Uterus (tissue), 4 donors: ENCODE data around the gene MAD1L1. TPM values are rescaled to one million over a fixed set of nuclear protein-coding genes. Genes with fewer than 3 reads are reported as not detected.

Experiments
- DNase-seq, 2 donors: peaks; one replicate each; pipeline ENCODE4 v3.0.0-alpha.2; 2019 to 2020
- H3K27ac ChIP-seq, 2 donors: fragments of 200-600 bp; sonication (generic); 1 replicate in 1 of 2; 2 replicates in 1 of 2; pipeline ENCODE4 v1.5.1; 2016 to 2018
- H3K27me3 ChIP-seq, 2 donors: fragments of 200-600 bp; sonication (generic); one replicate each; pipeline ENCODE4 v1.5.1; 2018 to 2019; ENCODE audit warnings: control low read depth in 1 of 2
- H3K36me3 ChIP-seq, 2 donors: fragments of 200-600 bp; sonication (generic); one replicate each; pipeline ENCODE4 v1.5.1; 2019; ENCODE audit warnings: control low read depth in 1 of 2
- H3K4me1 ChIP-seq, 2 donors: fragments of 200-600 bp; sonication (generic); one replicate each; pipeline ENCODE4 v1.5.1; 2018 to 2019; ENCODE audit warnings: control low read depth in 1 of 2
- H3K4me3 ChIP-seq, 2 donors: fragments of 200-600 bp; sonication (generic); 1 replicate in 1 of 2; 2 replicates in 1 of 2; pipeline ENCODE4 v1.5.1; 2018 to 2019; ENCODE audit warnings: mild to moderate bottlenecking in 1 of 2
- H3K9me3 ChIP-seq, 2 donors: fragments of 200-600 bp; sonication (generic); one replicate each; pipeline ENCODE4 v1.5.1; 2019; ENCODE audit warnings: control low read depth in 1 of 2
- CTCF ChIP-seq, 4 experiments: fragments of 200-600 bp in 2 of 4; fragments of 450-650 bp in 2 of 4; sonication (generic) in 2 of 4; IDR thresholded peaks; one replicate each; pipeline ENCODE4 v1.5.1; 2016 to 2019; ENCODE audit warnings: antibody characterized with exemption in 4 of 4, mild to moderate bottlenecking in 2 of 4, moderate library complexity in 1 of 4
- POLR2A ChIP-seq, 2 donors: fragments of 450-650 bp; IDR thresholded peaks; one replicate each; pipeline ENCODE4 v1.6.1; 2016; ENCODE audit warnings: antibody characterized with exemption in 2 of 2, mild to moderate bottlenecking in 1 of 2, moderate library complexity in 1 of 2
- intact Hi-C: fragments of 100-400 bp; cut with DNase I; formaldehyde crosslinking; loops from one replicate; pipeline ENCODE4 v1.15.1; 2023; ENCODE audit warnings: low total_unique reads
- total RNA-seq, 4 donors: library from RNA; depleted of rRNA in 3 of 4; stranded (reverse); fragments of >200 nt in 3 of 4; gene quantifications; one replicate each; pipeline versions ENCODE4 v1.1.0 to v1.2.4, GENCODE V29; 2014 to 2023
- donor health status: DM: yes; HTN: yes; CAD: no.

Gene MAD1L1
- total RNA-seq, 4 donors from 2014 or later, result 13.3 to 37.4 (median 33.1) TPM

GRCh38 chr7:2251841-2252771, 19.4 kb upstream of the MAD1L1 start:
- TF ChIP-seq CTCF (IDR thresholded peaks at IDR 0.05), result no peak
- no peak for TF ChIP-seq POLR2A (IDR thresholded peaks at IDR 0.05)
- Histone ChIP-seq H3K27me3 (no peaks in the 10 kb centered on the region), H3K27ac (no peak overlapping the region), H3K4me3 (no peak overlapping the region), H3K9me3 (no peaks in the 10 kb centered on the region), H3K36me3 (no peaks in the 10 kb centered on the region), H3K4me1 (no peaks in the 10 kb centered on the region)
- intact Hi-C loops, result no loop called here
- no peak for DNase-seq

DNA sequence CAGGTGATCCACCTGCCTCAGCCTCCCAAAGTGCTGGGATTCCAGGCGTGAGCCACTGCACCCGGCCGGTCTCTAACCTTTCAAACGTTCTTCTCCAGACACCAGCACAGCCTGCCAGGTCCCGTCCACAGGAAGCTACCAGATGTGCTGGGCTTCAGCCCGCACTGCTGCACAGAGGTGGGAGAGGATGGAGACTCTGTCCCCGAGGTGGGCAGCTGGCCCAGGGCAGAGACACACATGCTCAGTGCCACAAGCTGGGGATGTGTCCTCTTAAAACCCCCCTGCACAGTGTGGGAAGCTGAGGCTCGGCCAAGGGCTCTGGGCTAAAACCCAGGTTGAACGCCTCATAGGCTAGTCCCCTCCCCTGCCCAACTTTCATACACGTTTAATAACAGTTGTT, 18.6 kb upstream of the MAD1L1 start:
- intact Hi-C loops, result no loop called here
- H3K4me3 ChIP-seq, result no peak overlapping the region

GRCh38 chr7:2249744-2250323, 17.1 kb upstream of the MAD1L1 start:
- no peak for TF ChIP-seq CTCF (IDR thresholded peaks at IDR 0.05)
- TF ChIP-seq POLR2A (IDR thresholded peaks at IDR 0.05), result no peak

More for the DNA sequence above, 18.6 kb upstream of the MAD1L1 start:
- Histone ChIP-seq H3K36me3 (no peaks in the 10 kb centered on the region), H3K9me3 (no peaks in the 10 kb centered on the region), H3K4me1 (no peaks in the 10 kb centered on the region), H3K27me3 (no peaks in the 10 kb centered on the region), H3K27ac (no peak overlapping the region)
- DNase-seq, result no peak
- TF ChIP-seq CTCF (IDR thresholded peaks at IDR 0.05) (no peak), POLR2A (IDR thresholded peaks at IDR 0.05) (no peak)

DNA sequence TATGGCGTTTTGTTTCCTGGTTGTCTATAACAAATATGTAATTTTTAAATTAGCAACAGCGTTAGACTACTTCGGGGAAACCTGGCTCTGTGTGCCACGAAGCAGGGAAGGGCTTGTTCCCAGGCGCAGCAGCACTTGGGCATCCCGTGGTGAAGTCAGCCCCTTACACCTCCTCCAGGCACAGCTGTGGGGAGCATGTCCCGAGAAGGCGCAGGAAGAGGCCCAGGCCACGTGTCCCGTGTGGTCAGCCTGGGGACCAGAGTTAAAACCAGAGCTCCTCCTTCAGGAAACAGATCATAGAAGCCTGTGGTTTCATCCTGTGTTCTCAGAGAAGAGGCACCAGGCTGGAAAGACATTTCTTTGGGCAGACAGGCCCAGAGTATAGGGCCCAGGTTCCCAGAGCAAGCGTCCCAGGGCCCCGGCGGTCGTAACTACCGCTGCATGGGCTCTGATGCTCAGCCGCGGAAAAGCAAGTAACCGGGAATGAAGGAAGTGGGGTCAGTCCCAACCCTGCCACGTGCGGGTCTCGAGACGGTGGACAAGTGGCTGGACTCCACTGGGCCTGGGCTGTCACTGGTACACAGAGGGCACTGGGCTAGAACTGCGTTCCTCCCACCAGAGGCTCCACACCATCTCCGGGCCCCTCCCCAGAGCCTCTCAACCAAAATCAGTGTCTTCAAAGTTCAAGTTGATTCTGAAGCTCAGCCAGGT, 16.4 kb upstream of the MAD1L1 start:
- Histone ChIP-seq H3K27ac (peak overlapping the region; percentile 11 to 59), H3K36me3 (no peaks in the 10 kb centered on the region), H3K27me3 (no peaks in the 10 kb centered on the region), H3K4me3 (no peak overlapping the region), H3K4me1 (no peaks in the 10 kb centered on the region), H3K9me3 (no peaks in the 10 kb centered on the region)
- intact Hi-C loops, result loop anchor here (10.0 kb wide), 1 partner anchor 106 kb away; the partner anchor contains the start of gene EIF3B
- peak; percentile 33 to 66 for DNase-seq
- TF ChIP-seq CTCF (IDR thresholded peaks at IDR 0.05) (peak in 2 of 4 experiments; percentile 7 to 12), POLR2A (IDR thresholded peaks at IDR 0.05) (no peak)

More at GRCh38 chr7:2249744-2250323, 17.1 kb upstream of the MAD1L1 start:
- H3K9me3 ChIP-seq, result no peaks in the 10 kb centered on the region
- H3K4me3 ChIP-seq, result no peak overlapping the region
- H3K36me3 ChIP-seq, result no peaks in the 10 kb centered on the region
- no peak for DNase-seq
- H3K27me3 ChIP-seq, result no peaks in the 10 kb centered on the region
- H3K27ac ChIP-seq, result peak overlapping the region in 1 of 2 donors; percentile 59
- intact Hi-C loops, result loop anchor here (10.0 kb wide), 1 partner anchor 105 kb away; the partner anchor contains the start of gene EIF3B
- no peaks in the 10 kb centered on the region for H3K4me1 ChIP-seq
